HG02981 (cell line): ENCODE data around the gene HOXC5.

ENCODE experiments used
- ATAC-seq: cut with Tn5 transposase; IDR thresholded peaks from one replicate; pipeline ENCODE4 v1.9.1; 2021; ENCODE audit warnings: mild to moderate bottlenecking, moderate library complexity; ENCODE audit not compliant: unreplicated experiment

Gene HOXC5

GRCh38 chr12:54032627-54033100 is at the start of gene HOXC5:
TSS of gene HOXC5 (plus strand) at chr12:54033050. CDS start at chr12:54033123, 73 bp downstream.
- no peak for ATAC-seq

GRCh38 chr12:53983568-53983949 is 49.3 kb upstream of the HOXC5 start:
- no peak for ATAC-seq

GRCh38 chr12:53983950-53984572 is 48.8 kb upstream of the HOXC5 start:
- no peak for ATAC-seq

- ATAC-seq: no peak
Measured at GRCh38 chr12:53984901-53985691, 47.8 kb upstream of the HOXC5 start, which contains the start of gene HOXC10. TSS of gene HOXC10 (plus strand) at chr12:53985146. CDS start at chr12:53985260, 114 bp downstream.

- no peak for ATAC-seq
Measured at GRCh38 chr12:53985692-53985993, 47.2 kb upstream of the HOXC5 start.

GRCh38 chr12:53985994-53986685 is 46.7 kb upstream of the HOXC5 start:
- no peak for ATAC-seq

GRCh38 chr12:53986686-53987483 is 46.0 kb upstream of the HOXC5 start:
- no peak for ATAC-seq

GRCh38 chr12:53987787-53988230 is 45.0 kb upstream of the HOXC5 start:
- ATAC-seq: no peak

- no peak for ATAC-seq
Measured at GRCh38 chr12:53988541-53989226, 44.2 kb upstream of the HOXC5 start.

- no peak for ATAC-seq
Measured at GRCh38 chr12:53989227-53990113, 43.4 kb upstream of the HOXC5 start.

- ATAC-seq: no peak
Measured at GRCh38 chr12:53990311-53991076, 42.4 kb upstream of the HOXC5 start.

GRCh38 chr12:53991077-53991460 is 41.8 kb upstream of the HOXC5 start:
- ATAC-seq: no peak

GRCh38 chr12:53992377-53992889 is 40.4 kb upstream of the HOXC5 start:
- ATAC-seq: no peak

- no peak for ATAC-seq
Measured at GRCh38 chr12:53993162-53994008, 39.5 kb upstream of the HOXC5 start.

GRCh38 chr12:53994009-53994263 is 38.9 kb upstream of the HOXC5 start:
- ATAC-seq: no peak

- ATAC-seq: no peak
Measured at GRCh38 chr12:53994264-53995001, 38.4 kb upstream of the HOXC5 start.

- no peak for ATAC-seq
Measured at GRCh38 chr12:53995002-53995377, 37.9 kb upstream of the HOXC5 start.
